SK-N-MC (cell line): ENCODE measurements around the gene CAPN3.

ENCODE experiments used
- EZH2 ChIP-seq: fragments of 200-600 bp; sonication (generic); IDR thresholded peaks from one replicate; pipeline ENCODE4 v1.6.1; 2017; ENCODE audit warnings: antibody characterized with exemption
- FOXP2 ChIP-seq: optimal IDR thresholded peaks from 2 replicates; pipeline ENCODE3; 2011; ENCODE audit warnings: mild to moderate bottlenecking, moderate library complexity; ENCODE audit not compliant: insufficient read depth; ENCODE audit errors: extremely low read length, control extremely low read depth
- POLR2AphosphoS5 ChIP-seq: IDR thresholded peaks from 2 replicates; pipeline ENCODE4 v1.6.1; 2012; ENCODE audit warnings: mild to moderate bottlenecking, low read depth, low read length, borderline replicate concordance

DNA sequence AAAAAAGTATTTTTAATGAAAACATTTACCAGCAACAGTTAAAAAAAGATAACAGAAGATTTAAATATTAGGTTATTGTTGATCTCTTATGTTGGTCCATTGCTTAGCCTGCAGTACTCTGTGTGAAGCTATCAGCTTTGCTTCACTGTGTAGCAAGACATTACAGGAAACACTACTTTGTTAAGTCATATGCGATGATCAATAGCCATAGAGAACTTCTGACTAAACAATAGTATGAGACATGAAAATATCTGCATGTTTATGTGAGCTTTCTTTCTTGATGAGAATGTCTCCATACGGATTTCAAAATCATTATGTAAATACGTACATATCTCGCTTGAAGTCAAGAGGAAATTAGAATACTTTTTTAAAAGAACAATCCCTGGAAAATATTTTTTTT lies 27.0 kb upstream of the CAPN3 start:
- TF ChIP-seq EZH2 (no peak), POLR2AphosphoS5 (no peak), FOXP2 (no peak)
